ENCODE data around the gene HSFX3.
A peak's percentile ranks its signal among the peaks of the same experiment; 100 is the strongest.
"Not testable (repeated sequence)": the region's sequence is repeated elsewhere in the genome, so short reads cannot be mapped to it uniquely, and the experiment has no call there.

The HSFX3 gene

GRCh38 chrX:149513825-149514428, 35.8 kb downstream of the HSFX3 start:
- no peak for DNase-seq

GRCh38 chrX:149512225-149512885, 37.4 kb downstream of the HSFX3 start:
- DNase-seq: peak; percentile 50

GRCh38 chrX:149511081-149511480, 38.6 kb downstream of the HSFX3 start:
- no peak for DNase-seq

GRCh38 chrX:149510386-149510785, 39.3 kb downstream of the HSFX3 start:
- no peak for DNase-seq

- DNase-seq: no peak
Measured at GRCh38 chrX:149508467-149508866, 41.3 kb downstream of the HSFX3 start.

GRCh38 chrX:149506349-149506748, 43.4 kb downstream of the HSFX3 start:
- no peak for DNase-seq

- DNase-seq: no peak
Measured at GRCh38 chrX:149505671-149506070, 44.1 kb downstream of the HSFX3 start.

GRCh38 chrX:149504915-149505651, 44.6 kb downstream of the HSFX3 start, which contains the start of gene IDS:
TSS of gene IDS (minus strand) at chrX:149505306. CDS start at chrX:149505137, 169 bp downstream.
- peak; percentile 92 for DNase-seq

- DNase-seq: peak; percentile 82
Measured at GRCh38 chrX:149504226-149504914, 45.4 kb downstream of the HSFX3 start.

- DNase-seq: peak; percentile 55
Measured at GRCh38 chrX:149503446-149503845, 46.3 kb downstream of the HSFX3 start.

GRCh38 chrX:149502923-149503322, 46.8 kb downstream of the HSFX3 start:
- DNase-seq: not testable (repeated sequence)

GRCh38 chrX:149499766-149500165, 50.0 kb downstream of the HSFX3 start:
- DNase-seq: no peak

- DNase-seq: no peak
Measured at GRCh38 chrX:149498767-149499166, 51.0 kb downstream of the HSFX3 start.
